H7 (cell line): Measurements from ENCODE around the gene IGSF21. TPM values are rescaled to one million over a fixed set of nuclear protein-coding genes. Genes with fewer than 3 reads are reported as not detected.
"Not testable (repeated sequence)": the region's sequence is repeated elsewhere in the genome, so short reads cannot be mapped to it uniquely, and the experiment has no call there.

Source experiments
- DNase-seq: peaks from one replicate; pipeline ENCODE4 v3.0.0; 2012
- H3K27me3 ChIP-seq: 2 replicates; pipeline ENCODE4 v1.6.0; 2011; ENCODE audit warnings: mild to moderate bottlenecking, low read length; ENCODE audit not compliant: control insufficient read depth, insufficient read depth
- H3K36me3 ChIP-seq: replicated peaks from 2 replicates; pipeline ENCODE4 v1.5.1; 2011; ENCODE audit warnings: low read length; ENCODE audit not compliant: control insufficient read depth, insufficient read depth
- H3K4me3 ChIP-seq: 2 replicates; pipeline ENCODE4 v1.5.1; 2011; ENCODE audit warnings: low read depth, mild to moderate bottlenecking, control low read depth, low read length, moderate library complexity; ENCODE audit not compliant: insufficient read depth
- total RNA-seq: library from RNA; depleted of rRNA; stranded (reverse); fragments of >200 nt; shearing (Covaris generic); gene quantifications from 2 replicates; pipeline ENCODE4 v1.2.3, GENCODE V29; 2014

Gene IGSF21
- total RNA-seq, 1 experiment from 2014 or later = 32.0 TPM

DNA sequence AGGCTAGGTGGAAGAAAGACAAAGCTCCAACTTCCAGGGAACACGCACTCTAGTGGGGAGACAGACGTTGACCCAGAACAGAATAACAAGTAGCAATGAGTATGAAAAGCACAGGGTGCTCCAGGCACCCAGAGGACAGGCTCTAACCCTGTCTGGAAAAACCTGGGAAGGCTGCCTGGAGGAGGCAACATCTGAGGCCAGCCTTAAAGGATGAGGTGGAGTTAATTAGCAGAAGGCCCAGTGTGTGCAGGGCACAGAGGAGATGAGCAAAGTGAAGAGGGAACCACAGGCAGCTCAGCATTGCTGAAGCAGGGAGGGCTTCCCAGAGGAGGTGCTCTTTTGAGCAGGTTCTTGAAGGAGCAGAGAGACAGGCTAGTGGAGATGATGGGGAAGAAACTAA is 246.4 kb downstream of the IGSF21 start:
- H3K27me3 ChIP-seq = no peaks in the 10 kb centered on the region
- no peak for DNase-seq
- no peaks in the 10 kb centered on the region for H3K36me3 ChIP-seq
- H3K4me3 ChIP-seq = no peak overlapping the region

DNA sequence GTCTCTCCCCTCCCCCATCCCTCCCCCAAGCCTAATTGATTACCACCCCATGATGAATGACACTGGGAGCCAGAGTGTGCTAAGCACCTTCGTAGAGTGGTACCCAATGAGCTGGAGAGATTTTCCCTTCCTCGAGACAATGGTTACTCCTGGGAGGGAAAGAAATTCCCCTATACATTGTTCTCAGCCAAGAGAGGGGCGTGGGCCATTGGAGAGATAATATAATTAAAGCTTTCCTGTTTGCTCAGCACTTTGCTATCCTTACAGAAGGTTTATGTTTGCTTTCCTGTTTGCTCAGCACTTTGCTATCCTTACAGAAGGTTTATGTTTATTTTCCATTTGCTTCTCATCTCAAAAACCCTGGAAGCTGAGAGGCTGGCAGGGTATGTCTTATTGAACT is 247.0 kb downstream of the IGSF21 start:
- H3K4me3 ChIP-seq = no peak overlapping the region
- H3K27me3 ChIP-seq = no peaks in the 10 kb centered on the region
- H3K36me3 ChIP-seq = no peaks in the 10 kb centered on the region
- DNase-seq = no peak

GRCh38 chr1:18357622-18358230 is 250.1 kb downstream of the IGSF21 start:
- no peak for DNase-seq
- Histone ChIP-seq H3K27me3 (no peaks in the 10 kb centered on the region), H3K36me3 (no peaks in the 10 kb centered on the region), H3K4me3 (no peak overlapping the region)

- H3K27me3 ChIP-seq = no peaks in the 10 kb centered on the region
- H3K36me3 ChIP-seq = no peaks in the 10 kb centered on the region
- DNase-seq = no peak
- H3K4me3 ChIP-seq = no peak overlapping the region
Observed at GRCh38 chr1:18358600-18358999, 251.0 kb downstream of the IGSF21 start.

DNA sequence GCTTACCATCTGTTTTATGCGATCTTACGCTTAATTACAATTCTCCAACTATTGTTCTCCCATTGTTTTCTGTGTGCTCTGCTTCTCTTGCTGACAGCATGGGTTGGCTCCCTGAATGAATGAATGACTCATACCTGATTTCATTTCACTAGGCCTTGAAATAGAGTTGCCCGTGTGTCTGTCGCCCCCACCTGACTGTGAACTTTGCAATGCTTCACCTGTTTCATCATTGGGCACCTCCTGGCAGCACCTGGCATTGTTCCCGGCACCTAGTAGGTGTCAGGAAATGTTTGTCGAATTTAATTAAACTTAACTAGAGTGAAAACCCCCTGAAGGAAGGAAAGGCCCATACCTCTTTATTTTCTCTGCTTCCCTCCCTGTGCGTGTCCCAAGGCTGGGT is 252.7 kb downstream of the IGSF21 start:
- Histone ChIP-seq H3K27me3 (no peaks in the 10 kb centered on the region), H3K36me3 (no peaks in the 10 kb centered on the region), H3K4me3 (no peak overlapping the region)
- no peak for DNase-seq

DNA sequence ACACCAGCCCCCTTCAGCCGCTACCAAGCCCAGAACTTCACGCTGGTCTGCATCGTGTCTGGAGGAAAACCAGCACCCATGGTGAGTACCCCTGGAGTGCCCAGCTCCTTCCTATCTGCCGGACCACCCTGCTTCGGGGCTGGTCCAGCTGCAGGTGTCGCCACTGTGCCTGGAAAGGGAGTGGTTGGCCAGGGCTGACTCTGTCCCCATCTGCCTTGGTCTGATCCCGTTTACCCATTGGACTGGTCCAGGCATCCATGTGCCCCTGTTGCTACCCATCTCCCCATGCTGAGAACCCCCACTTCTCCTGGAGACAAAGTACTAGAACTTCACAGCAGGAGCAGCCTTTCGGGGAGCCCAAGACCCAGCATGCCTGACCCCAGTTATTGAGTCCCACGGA is 254.6 kb downstream of the IGSF21 start:
- no peak for DNase-seq
- no peaks in the 10 kb centered on the region for H3K36me3 ChIP-seq
- no peaks in the 10 kb centered on the region for H3K27me3 ChIP-seq
- no peak overlapping the region for H3K4me3 ChIP-seq

DNA sequence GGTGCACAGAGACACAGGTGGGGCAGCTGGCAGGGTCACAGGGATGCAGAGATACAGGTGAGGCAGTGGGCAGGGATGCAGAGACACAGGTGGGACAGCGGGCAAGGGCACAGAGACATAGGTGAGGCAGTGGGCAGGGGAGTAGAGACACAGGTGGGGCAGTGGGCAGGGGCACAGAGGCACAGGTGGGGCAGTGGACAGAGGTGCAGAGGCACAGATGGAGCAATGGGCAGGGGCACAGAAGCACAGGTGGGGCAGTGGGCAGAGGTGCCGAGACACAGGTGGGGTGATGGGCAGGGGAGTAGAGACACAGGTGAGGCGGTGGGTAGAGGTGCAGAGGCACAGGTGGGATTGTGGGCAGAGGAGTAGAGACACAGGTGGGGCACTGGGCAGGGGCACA is 255.8 kb downstream of the IGSF21 start:
- no peaks in the 10 kb centered on the region for H3K36me3 ChIP-seq
- no peak for DNase-seq

DNA sequence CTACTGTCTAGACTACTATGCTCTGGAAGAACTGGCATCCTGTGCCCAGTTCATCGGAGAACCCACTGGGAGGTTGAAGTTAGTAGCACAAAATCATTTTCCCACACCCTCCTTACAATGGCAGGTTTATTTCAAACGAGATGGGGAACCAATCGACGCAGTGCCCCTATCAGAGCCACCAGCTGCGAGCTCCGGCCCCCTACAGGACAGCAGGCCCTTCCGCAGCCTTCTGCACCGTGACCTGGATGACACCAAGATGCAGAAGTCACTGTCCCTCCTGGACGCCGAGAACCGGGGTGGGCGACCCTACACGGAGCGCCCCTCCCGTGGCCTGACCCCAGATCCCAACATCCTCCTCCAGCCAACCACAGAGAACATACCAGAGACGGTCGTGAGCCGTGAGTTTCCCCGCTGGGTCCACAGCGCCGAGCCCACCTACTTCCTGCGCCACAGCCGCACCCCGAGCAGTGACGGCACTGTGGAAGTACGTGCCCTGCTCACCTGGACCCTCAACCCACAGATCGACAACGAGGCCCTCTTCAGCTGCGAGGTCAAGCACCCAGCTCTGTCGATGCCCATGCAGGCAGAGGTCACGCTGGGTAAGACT is 257.6 kb downstream of the IGSF21 start:
- peak; percentile 67 for DNase-seq

More for the DNA sequence above, 255.8 kb downstream of the IGSF21 start:
- Histone ChIP-seq H3K27me3 (no peaks in the 10 kb centered on the region), H3K4me3 (no peak overlapping the region)

GRCh38 chr1:18372505-18372904 is 264.9 kb downstream of the IGSF21 start:
- not testable (repeated sequence) for H3K36me3 ChIP-seq, DNase-seq

More for the DNA sequence above, 257.6 kb downstream of the IGSF21 start:
- Histone ChIP-seq H3K27me3 (no peaks in the 10 kb centered on the region), H3K4me3 (no peak overlapping the region), H3K36me3 (no peaks in the 10 kb centered on the region)

DNA sequence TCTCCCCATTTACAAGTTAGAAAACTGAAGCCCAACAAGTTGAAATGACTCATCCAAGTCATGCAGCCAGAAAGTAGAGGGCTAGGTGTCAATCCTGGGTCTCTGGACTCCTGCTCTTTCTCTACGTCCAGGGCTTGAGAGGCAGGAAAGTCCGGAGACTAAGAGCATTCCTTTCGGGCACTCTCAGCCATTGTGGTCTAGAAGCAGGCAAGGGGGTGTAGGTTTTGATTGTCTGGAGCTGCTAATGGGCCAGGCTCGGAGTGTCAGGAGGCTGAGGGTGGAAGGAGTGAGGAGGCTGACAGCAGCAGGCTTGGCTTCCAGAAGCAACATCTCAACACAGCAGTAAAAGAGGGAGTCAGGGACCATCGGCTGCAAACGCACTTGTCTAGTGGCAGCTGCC is 265.6 kb downstream of the IGSF21 start:
- no peak overlapping the region for H3K4me3 ChIP-seq
- no peaks in the 10 kb centered on the region for H3K27me3 ChIP-seq
- no peak for DNase-seq
- no peaks in the 10 kb centered on the region for H3K36me3 ChIP-seq

More at GRCh38 chr1:18372505-18372904, 264.9 kb downstream of the IGSF21 start:
- not testable (repeated sequence) for H3K4me3 ChIP-seq, H3K27me3 ChIP-seq

GRCh38 chr1:18373882-18374493 is 266.4 kb downstream of the IGSF21 start:
- Histone ChIP-seq H3K27me3 (no peaks in the 10 kb centered on the region), H3K4me3 (no peak overlapping the region), H3K36me3 (no peaks in the 10 kb centered on the region)
- DNase-seq = peak; percentile 93

GRCh38 chr1:18376661-18377060 is 269.1 kb downstream of the IGSF21 start:
- no peak for DNase-seq
- no peaks in the 10 kb centered on the region; the same call in 1 of the 2 replicates for H3K27me3 ChIP-seq
- no peaks in the 10 kb centered on the region for H3K36me3 ChIP-seq
- no peak overlapping the region for H3K4me3 ChIP-seq

DNA sequence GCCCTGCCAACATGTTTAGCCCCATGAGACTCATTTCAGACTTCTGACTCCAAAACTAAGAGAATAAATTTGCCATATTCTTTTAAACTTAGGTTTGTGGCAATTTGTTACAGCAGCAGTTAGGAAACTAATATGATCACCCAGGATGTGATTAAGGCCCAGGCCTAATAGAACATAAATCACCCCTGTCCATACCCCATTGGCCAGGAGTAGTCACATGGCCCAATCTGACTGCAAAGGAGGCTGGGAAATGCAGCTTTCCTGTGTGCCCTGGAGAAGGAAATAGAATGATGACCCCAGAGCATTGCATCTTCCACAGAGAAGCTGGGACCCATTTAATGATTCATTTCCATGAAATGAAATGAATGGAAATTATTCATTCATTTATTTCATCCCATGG is 272.7 kb downstream of the IGSF21 start:
- Histone ChIP-seq H3K36me3 (no peaks in the 10 kb centered on the region), H3K4me3 (no peak overlapping the region)

GRCh38 chr1:18384059-18384458 is 276.5 kb downstream of the IGSF21 start:
- Histone ChIP-seq H3K4me3 (no peak overlapping the region), H3K27me3 (no peaks in the 10 kb centered on the region; the same call in none of the 2 replicates), H3K36me3 (no peaks in the 10 kb centered on the region)
- peak; percentile 30 for DNase-seq

More for the DNA sequence above, 272.7 kb downstream of the IGSF21 start:
- DNase-seq = no peak
- no peaks in the 10 kb centered on the region; the same call in none of the 2 replicates for H3K27me3 ChIP-seq

GRCh38 chr1:18384471-18384870 is 276.9 kb downstream of the IGSF21 start:
- DNase-seq = peak; percentile 64
- Histone ChIP-seq H3K36me3 (no peaks in the 10 kb centered on the region), H3K27me3 (no peaks in the 10 kb centered on the region; the same call in none of the 2 replicates), H3K4me3 (no peak overlapping the region)
